IPS-15b (cell line): ENCODE results near the gene PAPPA.

Source experiments
- H3K27me3 ChIP-seq: one replicate; pipeline ENCODE4 v1.6.1; 2013; ENCODE audit warnings: low read length; ENCODE audit not compliant: control insufficient read depth, insufficient read depth
- H3K36me3 ChIP-seq: one replicate; pipeline ENCODE4 v1.6.1; 2013; ENCODE audit warnings: low read length; ENCODE audit not compliant: control insufficient read depth, insufficient read depth
- H3K4me1 ChIP-seq: one replicate; pipeline ENCODE4 v1.6.1; 2013; ENCODE audit warnings: mild to moderate bottlenecking, low read length; ENCODE audit not compliant: control insufficient read depth, insufficient read depth
- H3K4me3 ChIP-seq: one replicate; pipeline ENCODE4 v1.5.1; 2013; ENCODE audit warnings: low read depth, low read length
- H3K9ac ChIP-seq: one replicate; pipeline ENCODE4 v1.6.1; 2013; ENCODE audit warnings: low read depth, mild to moderate bottlenecking, low read length
- H3K9me3 ChIP-seq: one replicate; pipeline ENCODE4 v1.6.1; 2013; ENCODE audit warnings: mild to moderate bottlenecking, low read length; ENCODE audit not compliant: control insufficient read depth, insufficient read depth

PAPPA gene

GRCh38 chr9:116423149-116423548 is 269.6 kb downstream of the PAPPA start:
- Histone ChIP-seq H3K4me3 (no peak overlapping the region), H3K36me3 (no peaks in the 10 kb centered on the region), H3K9me3 (no peaks in the 10 kb centered on the region), H3K4me1 (no peaks in the 10 kb centered on the region), H3K27me3 (no peaks in the 10 kb centered on the region), H3K9ac (no peak overlapping the region)

- Histone ChIP-seq H3K4me1 (no peaks in the 10 kb centered on the region), H3K4me3 (no peak overlapping the region), H3K36me3 (no peaks in the 10 kb centered on the region), H3K9me3 (no peaks in the 10 kb centered on the region), H3K9ac (no peak overlapping the region), H3K27me3 (no peaks in the 10 kb centered on the region)
Measured at GRCh38 chr9:116425244-116425643, 271.7 kb downstream of the PAPPA start.

GRCh38 chr9:116430849-116431248 is 277.3 kb downstream of the PAPPA start:
- Histone ChIP-seq H3K4me3 (no peak overlapping the region), H3K36me3 (no peaks in the 10 kb centered on the region), H3K9ac (no peak overlapping the region), H3K9me3 (no peaks in the 10 kb centered on the region), H3K4me1 (no peaks in the 10 kb centered on the region), H3K27me3 (no peaks in the 10 kb centered on the region)

GRCh38 chr9:116432051-116432450 is 278.5 kb downstream of the PAPPA start:
- Histone ChIP-seq H3K4me1 (no peaks in the 10 kb centered on the region), H3K9me3 (no peaks in the 10 kb centered on the region), H3K9ac (no peak overlapping the region), H3K27me3 (no peaks in the 10 kb centered on the region), H3K4me3 (no peak overlapping the region), H3K36me3 (no peaks in the 10 kb centered on the region)

GRCh38 chr9:116434314-116434713 is 280.7 kb downstream of the PAPPA start:
- Histone ChIP-seq H3K9me3 (no peaks in the 10 kb centered on the region), H3K9ac (no peak overlapping the region)

GRCh38 chr9:116435706-116436105 is 282.1 kb downstream of the PAPPA start:
- Histone ChIP-seq H3K9me3 (no peaks in the 10 kb centered on the region), H3K36me3 (no peaks in the 10 kb centered on the region), H3K4me1 (no peaks in the 10 kb centered on the region), H3K4me3 (no peak overlapping the region), H3K27me3 (no peaks in the 10 kb centered on the region), H3K9ac (no peak overlapping the region)

More at GRCh38 chr9:116434314-116434713, 280.7 kb downstream of the PAPPA start:
- Histone ChIP-seq H3K4me3 (no peak overlapping the region), H3K4me1 (no peaks in the 10 kb centered on the region), H3K36me3 (no peaks in the 10 kb centered on the region), H3K27me3 (no peaks in the 10 kb centered on the region)

- Histone ChIP-seq H3K36me3 (no peaks in the 10 kb centered on the region), H3K4me1 (no peaks in the 10 kb centered on the region), H3K4me3 (no peak overlapping the region), H3K9me3 (no peaks in the 10 kb centered on the region), H3K9ac (no peak overlapping the region), H3K27me3 (no peaks in the 10 kb centered on the region)
Measured at GRCh38 chr9:116436121-116436520, 282.5 kb downstream of the PAPPA start.

- no peak overlapping the region for H3K4me3 ChIP-seq
- H3K4me1 ChIP-seq = no peaks in the 10 kb centered on the region
- no peaks in the 10 kb centered on the region for H3K9me3 ChIP-seq
- H3K9ac ChIP-seq = no peak overlapping the region
- H3K27me3 ChIP-seq = no peaks in the 10 kb centered on the region
- H3K36me3 ChIP-seq = peaks cover 2% of the 10 kb centered on the region
Measured at GRCh38 chr9:116437411-116438370, 284.1 kb downstream of the PAPPA start.

- Histone ChIP-seq H3K27me3 (no peaks in the 10 kb centered on the region), H3K4me3 (no peak overlapping the region), H3K4me1 (no peaks in the 10 kb centered on the region), H3K9me3 (no peaks in the 10 kb centered on the region), H3K36me3 (peaks cover 2% of the 10 kb centered on the region), H3K9ac (no peak overlapping the region)
Measured at GRCh38 chr9:116442528-116442927, 288.9 kb downstream of the PAPPA start.

- H3K9me3 ChIP-seq = no peaks in the 10 kb centered on the region
- no peaks in the 10 kb centered on the region for H3K4me1 ChIP-seq
- H3K9ac ChIP-seq = no peak overlapping the region
- no peaks in the 10 kb centered on the region for H3K36me3 ChIP-seq
- H3K27me3 ChIP-seq = no peaks in the 10 kb centered on the region
- no peak overlapping the region for H3K4me3 ChIP-seq
Measured at GRCh38 chr9:116447934-116448333, 294.3 kb downstream of the PAPPA start.

GRCh38 chr9:116448431-116448830 is 294.8 kb downstream of the PAPPA start:
- H3K9ac ChIP-seq = no peak overlapping the region
- no peaks in the 10 kb centered on the region for H3K27me3 ChIP-seq
- H3K4me1 ChIP-seq = no peaks in the 10 kb centered on the region
- H3K36me3 ChIP-seq = no peaks in the 10 kb centered on the region
- H3K9me3 ChIP-seq = no peaks in the 10 kb centered on the region
- H3K4me3 ChIP-seq = no peak overlapping the region

- Histone ChIP-seq H3K9me3 (no peaks in the 10 kb centered on the region), H3K4me1 (no peaks in the 10 kb centered on the region), H3K27me3 (no peaks in the 10 kb centered on the region), H3K36me3 (no peaks in the 10 kb centered on the region), H3K4me3 (no peak overlapping the region), H3K9ac (no peak overlapping the region)
Measured at GRCh38 chr9:116449949-116450348, 296.4 kb downstream of the PAPPA start.
